Activated T-cell treated with anti-CD3 and anti-CD28 coated beads for 4 hours (primary cell): ENCODE measurements around the gene SEMG2.

Experiments used
- DNase-seq: peaks from one replicate; pipeline ENCODE4 v3.0.0-alpha.2; 2020

The SEMG2 gene

GRCh38 chr20:45221076-45221475 lies at the start of gene SEMG2:
Gene SEMG2 (plus strand): TSS chr20:45221373. CDS start chr20:45221390, 17 bp downstream.
- DNase-seq, result no peak

GRCh38 chr20:45173522-45173921 lies 47.7 kb upstream of the SEMG2 start:
- DNase-seq, result no peak

GRCh38 chr20:45174434-45175364 lies 46.5 kb upstream of the SEMG2 start, which contains the start of gene PI3:
Gene PI3 (plus strand): TSS chr20:45174902. CDS start chr20:45174923, 21 bp downstream.
- DNase-seq, result no peak

- DNase-seq, result no peak
These were observed 44.5 kb upstream of the SEMG2 start for GRCh38 chr20:45176526-45177267.

GRCh38 chr20:45179166-45179565 lies 42.0 kb upstream of the SEMG2 start:
- no peak for DNase-seq

- no peak for DNase-seq
These were observed 39.5 kb upstream of the SEMG2 start for GRCh38 chr20:45181639-45182038.

GRCh38 chr20:45183084-45183483 lies 38.1 kb upstream of the SEMG2 start:
- DNase-seq, result no peak

- DNase-seq, result no peak
These were observed 33.5 kb upstream of the SEMG2 start for GRCh38 chr20:45187693-45188092.

GRCh38 chr20:45189067-45189609 lies 32.0 kb upstream of the SEMG2 start:
- no peak for DNase-seq

- DNase-seq, result no peak
These were observed 31.3 kb upstream of the SEMG2 start for GRCh38 chr20:45189861-45190260.

- DNase-seq, result no peak
These were observed 29.2 kb upstream of the SEMG2 start for GRCh38 chr20:45191926-45192325.

GRCh38 chr20:45193331-45193730 lies 27.8 kb upstream of the SEMG2 start:
- DNase-seq, result no peak

- DNase-seq, result no peak
These were observed 14.4 kb upstream of the SEMG2 start, which contains the start of gene SEMG1 for GRCh38 chr20:45206725-45207124. Gene SEMG1 (plus strand): TSS chr20:45207033. CDS start chr20:45207054, 21 bp downstream.

- DNase-seq, result no peak
These were observed 11.2 kb upstream of the SEMG2 start for GRCh38 chr20:45209924-45210323.

- DNase-seq, result no peak
These were observed 9.4 kb upstream of the SEMG2 start for GRCh38 chr20:45211569-45212474.

- no peak for DNase-seq
These were observed 8.3 kb upstream of the SEMG2 start for GRCh38 chr20:45212836-45213235.

GRCh38 chr20:45218124-45218523 lies 3.0 kb upstream of the SEMG2 start:
- no peak for DNase-seq

- no peak for DNase-seq
These were observed 2.5 kb upstream of the SEMG2 start for GRCh38 chr20:45218636-45219035.

GRCh38 chr20:45223136-45223535 lies 2.0 kb downstream of the SEMG2 start:
- DNase-seq, result no peak

GRCh38 chr20:45226287-45226686 lies 5.1 kb downstream of the SEMG2 start:
- DNase-seq, result no peak

- DNase-seq, result no peak
These were observed 8.3 kb downstream of the SEMG2 start for GRCh38 chr20:45229264-45230056.
